ENCODE results near the gene ODAD4. TPM values are rescaled to one million over a fixed set of nuclear protein-coding genes. Genes with fewer than 3 reads are reported as not detected.

The ODAD4 gene
- total and polyA plus RNA-seq, 2 of the 8 experiments (the other 6 are each of a cell fraction or from before 2014, with no cell fraction given), result 0.48 to 1.3 TPM

- Histone ChIP-seq H3K36me3 (ENCODE audit: control insufficient read depth in 2 of 4, insufficient read depth in 4 of 4, low read length in 3 of 4) (peaks cover 41 to 58% (median 48%) of the 10 kb centered on the region in 4 experiments), H2AFZ (ENCODE audit: low read length) (no peak overlapping the region), H4K5ac (ENCODE audit: insufficient read length, low read depth, low read length) (no peak overlapping the region), H3K79me2 (ENCODE audit: control insufficient read depth in 1 of 2, insufficient read depth in 2 of 2, low read length in 2 of 2) (peaks cover 19 to 71% of the 10 kb centered on the region in 2 experiments), H3K23ac (ENCODE audit: insufficient read length) (no peak overlapping the region), H3K27ac (ENCODE audit: low read depth, low read length) (no peak overlapping the region), H3K4me3 (ENCODE audit: extremely low read depth in 1 of 4, insufficient read depth in 2 of 4, low read depth in 3 of 4, low read length in 4 of 4) (no peak overlapping the region), H4K91ac (replicated peaks; ENCODE audit: insufficient read length, low read length) (no peak overlapping the region), H4K8ac (ENCODE audit: extremely low read depth, insufficient read depth, low read length) (no peak overlapping the region), H3K79me1 (ENCODE audit: low read depth, low read length) (peaks cover 28% of the 10 kb centered on the region), H2BK12ac (ENCODE audit: low read depth, low read length) (no peak overlapping the region), H3K18ac (ENCODE audit: extremely low read depth, low read length) (no peak overlapping the region), H3K14ac (ENCODE audit: insufficient read length) (no peak overlapping the region), H2BK15ac (ENCODE audit: low read length) (no peak overlapping the region), H2BK20ac (ENCODE audit: low read length) (no peak overlapping the region), H3K4me2 (ENCODE audit: insufficient read depth in 1 of 2, low read depth in 2 of 2, low read length in 2 of 2) (no peak overlapping the region), H3K4ac (replicated peaks; ENCODE audit: insufficient read length, low read depth, low read length) (no peak overlapping the region), H2BK120ac (replicated peaks; ENCODE audit: low read depth, low read length) (no peak overlapping the region), H3K27me3 (replicated peaks in 1 of 4; ENCODE audit: control insufficient read depth in 3 of 4, extremely low read depth in 1 of 4, insufficient read depth in 3 of 4, low read length in 3 of 4) (no peaks in the 10 kb centered on the region), H4K20me1 (replicated peaks in 1 of 2; ENCODE audit: control insufficient read depth in 1 of 2, insufficient read depth in 2 of 2, low read length in 2 of 2) (peaks cover 33 to 67% of the 10 kb centered on the region in 2 experiments), H3K4me1 (replicated peaks in 1 of 4; ENCODE audit: control insufficient read depth in 3 of 4, insufficient read depth in 4 of 4, low read length in 3 of 4) (peaks cover 4 to 21% (median 13%) of the 10 kb centered on the region in 4 experiments), H3K56ac (replicated peaks; ENCODE audit: insufficient read length, low read depth, low read length) (no peak overlapping the region), H2AK5ac (ENCODE audit: low read depth, low read length) (no peak overlapping the region), H3K9me3 (ENCODE audit: insufficient read depth in 2 of 2, low read depth in 1 of 2, low read length in 1 of 2) (no peaks in the 10 kb centered on the region), H3K9ac (replicated peaks in 1 of 4; ENCODE audit: extremely low read depth in 1 of 4, low read depth in 3 of 4, low read length in 3 of 4) (peak overlapping the region in 1 of 4 experiments; percentile 14; a peak in 1 of 7 replicates), H3K23me2 (ENCODE audit: low read depth, low read length) (peaks cover 5% of the 10 kb centered on the region; the same call in 1 of the 2 replicates), H2BK5ac (ENCODE audit: low read depth, low read length) (no peak overlapping the region)
- WGBS, 2 experiments (ENCODE audit: extremely low coverage in 1 of 2, insufficient coverage in 1 of 2, insufficient read length in 1 of 2, insufficient replicate concordance in 2 of 2, low coverage in 1 of 2, low lambda C conversion rate in 2 of 2, missing lambda C conversion rate in 1 of 2), result 75% methylated on average over 1 of the region's 1 CpG; no CpG with 5 or more reads in 1 of the 2 experiments
- ChIA-PET POLR2A (ENCODE audit: partially characterized antibody) (interaction anchor here (0.9 to 8.2 kb wide), 9 partner anchors 13 to 208 kb away, joined by 3 to 64 read pairs (median 5); partner anchors contain the start of gene ODAD4), CTCF (ENCODE audit: partially characterized antibody) (interaction anchor here (0.9 to 16.0 kb wide), 11 partner anchors 9 to 615 kb away, joined by 3 to 205 read pairs (median 5); partner anchors contain the start of genes CNP and ODAD4)
- DNase-seq (ENCODE audit: low read depth in 1 of 2, low spot score in 2 of 2), result no peak
- FAIRE-seq, result no peak
- TF ChIP-seq SAP30 (IDR thresholded peaks at IDR 0.05; ENCODE audit: insufficient read depth, insufficient replicate concordance, low read length) (no peak), CBX5 (IDR thresholded peaks at IDR 0.05; ENCODE audit: low read depth, low read length) (no peak), SP4 (IDR thresholded peaks at IDR 0.05; ENCODE audit: low read length) (no peak), KDM5A (IDR thresholded peaks at IDR 0.05; ENCODE audit: low read length) (no peak), TAF1 (IDR thresholded peaks at IDR 0.05; ENCODE audit: low read depth, low read length) (no peak), SRF (IDR thresholded peaks at IDR 0.05; ENCODE audit: low read depth, low read length) (no peak), CHD1 (IDR thresholded peaks at IDR 0.05; ENCODE audit: low read depth, low read length) (no peak), HDAC2 (IDR thresholded peaks at IDR 0.05; ENCODE audit: borderline replicate concordance in 1 of 2, low read depth in 2 of 2, low read length in 2 of 2) (no peak), TCF12 (IDR thresholded peaks at IDR 0.05; ENCODE audit: low read depth, low read length) (no peak), EGR1 (IDR thresholded peaks at IDR 0.05; ENCODE audit: borderline replicate concordance, low read depth, low read length) (no peak), GABPA (IDR thresholded peaks at IDR 0.05; ENCODE audit: borderline replicate concordance, insufficient read depth, low read length) (no peak), RXRA (IDR thresholded peaks at IDR 0.05; ENCODE audit: insufficient read depth, low read depth, low read length) (no peak), ASH2L (IDR thresholded peaks at IDR 0.05; ENCODE audit: low read length) (no peak), TAF7 (optimal IDR thresholded peaks at IDR 0.05; ENCODE audit: borderline replicate concordance, low read depth, low read length) (no peak), SP2 (IDR thresholded peaks at IDR 0.05; ENCODE audit: low read length) (no peak)
Observed at GRCh38 chr17:41912925-41913324, 17.5 kb upstream of the ODAD4 start.

All from H1 (cell line).